ENCODE data around the gene EHD4. TPM values are rescaled to one million over a fixed set of nuclear protein-coding genes. Genes with fewer than 3 reads are reported as not detected.

The EHD4 gene
- total RNA-seq, 2 donors from 2014 or later, result 13.8 to 16.9 TPM

DNA sequence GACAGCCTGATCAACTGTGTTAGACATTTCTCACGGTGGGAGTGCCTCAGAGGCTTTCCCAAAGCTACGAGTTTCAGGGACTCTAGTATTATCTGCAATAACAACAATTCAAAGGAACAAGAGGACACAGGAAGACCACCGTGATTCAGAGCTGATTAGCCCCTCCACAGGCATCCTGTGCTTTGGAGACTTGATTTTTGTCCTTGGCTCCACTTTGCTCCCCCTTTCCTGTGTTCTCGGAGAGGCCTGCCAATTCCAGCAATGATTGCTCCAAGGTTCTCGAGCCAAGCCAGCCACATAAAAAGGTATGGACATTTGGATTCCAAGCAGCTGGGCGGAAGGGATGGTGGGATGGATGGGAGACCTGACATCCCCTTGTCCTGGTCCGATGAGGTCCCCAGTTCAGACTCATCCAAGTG lies 14.3 kb downstream of the EHD4 start:
- H3K4me1 ChIP-seq, result peaks cover 74% of the 10 kb centered on the region
- intact Hi-C loops (cut with DNase I), result no loop called here
- H3K27me3 ChIP-seq, result no peaks in the 10 kb centered on the region
- H3K9me3 ChIP-seq, result no peaks in the 10 kb centered on the region
- WGBS, 2 donors, result 50 to 59% methylated on average over 7 of the region's 7 CpGs
- peak overlapping the region in 2 of 4 donors; percentile 50 to 52 for H3K27ac ChIP-seq
- H3K4me3 ChIP-seq, result no peak overlapping the region
- TF ChIP-seq POLR2A (IDR thresholded peaks at IDR 0.05), result no peak
- TF ChIP-seq, protein P1, sequence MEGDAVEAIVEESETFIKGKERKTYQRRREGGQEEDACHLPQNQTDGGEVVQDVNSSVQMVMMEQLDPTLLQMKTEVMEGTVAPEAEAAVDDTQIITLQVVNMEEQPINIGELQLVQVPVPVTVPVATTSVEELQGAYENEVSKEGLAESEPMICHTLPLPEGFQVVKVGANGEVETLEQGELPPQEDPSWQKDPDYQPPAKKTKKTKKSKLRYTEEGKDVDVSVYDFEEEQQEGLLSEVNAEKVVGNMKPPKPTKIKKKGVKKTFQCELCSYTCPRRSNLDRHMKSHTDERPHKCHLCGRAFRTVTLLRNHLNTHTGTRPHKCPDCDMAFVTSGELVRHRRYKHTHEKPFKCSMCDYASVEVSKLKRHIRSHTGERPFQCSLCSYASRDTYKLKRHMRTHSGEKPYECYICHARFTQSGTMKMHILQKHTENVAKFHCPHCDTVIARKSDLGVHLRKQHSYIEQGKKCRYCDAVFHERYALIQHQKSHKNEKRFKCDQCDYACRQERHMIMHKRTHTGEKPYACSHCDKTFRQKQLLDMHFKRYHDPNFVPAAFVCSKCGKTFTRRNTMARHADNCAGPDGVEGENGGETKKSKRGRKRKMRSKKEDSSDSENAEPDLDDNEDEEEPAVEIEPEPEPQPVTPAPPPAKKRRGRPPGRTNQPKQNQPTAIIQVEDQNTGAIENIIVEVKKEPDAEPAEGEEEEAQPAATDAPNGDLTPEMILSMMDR (IDR thresholded peaks at IDR 0.05), result no peak
- peaks cover 0 to 4% of the 10 kb centered on the region in 2 donors for H3K36me3 ChIP-seq (replicated peaks in 1 of 2; ENCODE audit: insufficient read depth in 1 of 2, low read depth in 2 of 2)
- no peak for ATAC-seq
- DNase-seq, result no peak

DNA sequence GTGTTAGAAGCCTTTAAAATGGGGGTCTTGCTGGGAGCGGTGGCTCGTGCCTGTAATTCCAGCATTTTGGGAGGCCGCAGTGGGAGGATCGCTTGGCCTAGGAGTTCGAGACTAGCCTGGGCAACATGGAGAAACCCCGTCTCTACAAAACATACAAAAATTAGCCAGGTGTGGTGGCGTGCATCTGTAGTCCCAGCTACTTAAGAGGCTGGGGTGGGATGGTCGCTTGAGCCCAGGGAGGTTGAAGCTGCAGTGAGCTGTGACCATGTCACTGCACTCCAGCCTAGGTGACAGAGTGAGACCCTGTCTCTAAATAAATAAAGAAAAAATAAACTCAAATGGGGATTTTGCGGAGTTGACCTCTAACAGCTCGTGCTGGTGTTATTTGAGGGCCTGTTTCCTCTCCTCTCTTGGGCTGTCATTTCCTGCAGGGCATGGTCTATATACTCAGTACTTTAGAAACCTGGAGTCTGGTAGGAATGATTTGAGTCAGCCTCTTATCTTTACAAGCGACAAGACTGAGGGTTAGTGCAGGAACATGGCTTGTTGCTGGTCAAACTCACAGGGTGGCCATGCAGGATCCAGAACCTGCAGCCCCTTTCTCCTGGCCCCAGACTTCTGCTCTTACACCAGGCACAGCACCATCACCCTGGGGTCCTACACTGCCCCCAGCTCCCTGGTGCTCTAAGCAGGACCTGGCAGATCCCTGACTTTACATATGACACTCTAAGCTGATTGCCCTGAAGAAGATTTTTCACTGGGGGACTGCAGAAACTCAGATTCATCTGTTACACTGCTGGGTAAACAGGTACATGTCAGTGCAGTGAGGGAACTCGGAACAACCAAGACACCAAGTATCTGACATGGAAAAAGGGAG lies 15.1 kb downstream of the EHD4 start:
- 76 to 77% methylated on average over 12 of the region's 12 CpGs for WGBS, 2 donors
- H3K4me1 ChIP-seq, result peaks cover 69% of the 10 kb centered on the region
- intact Hi-C loops (cut with DNase I), result no loop called here
- TF ChIP-seq, protein P1 (IDR thresholded peaks at IDR 0.05), result no peak
- TF ChIP-seq POLR2A (IDR thresholded peaks at IDR 0.05), result no peak
- H3K9me3 ChIP-seq, result no peaks in the 10 kb centered on the region
- peak overlapping the region in 2 of 4 donors; percentile 50 to 52 for H3K27ac ChIP-seq
- peaks cover 0 to 4% of the 10 kb centered on the region in 2 donors for H3K36me3 ChIP-seq (replicated peaks in 1 of 2; ENCODE audit: insufficient read depth in 1 of 2, low read depth in 2 of 2)
- no peak overlapping the region for H3K4me3 ChIP-seq
- H3K27me3 ChIP-seq, result no peaks in the 10 kb centered on the region
- ATAC-seq (no peak), DNase-seq (no peak)

DNA sequence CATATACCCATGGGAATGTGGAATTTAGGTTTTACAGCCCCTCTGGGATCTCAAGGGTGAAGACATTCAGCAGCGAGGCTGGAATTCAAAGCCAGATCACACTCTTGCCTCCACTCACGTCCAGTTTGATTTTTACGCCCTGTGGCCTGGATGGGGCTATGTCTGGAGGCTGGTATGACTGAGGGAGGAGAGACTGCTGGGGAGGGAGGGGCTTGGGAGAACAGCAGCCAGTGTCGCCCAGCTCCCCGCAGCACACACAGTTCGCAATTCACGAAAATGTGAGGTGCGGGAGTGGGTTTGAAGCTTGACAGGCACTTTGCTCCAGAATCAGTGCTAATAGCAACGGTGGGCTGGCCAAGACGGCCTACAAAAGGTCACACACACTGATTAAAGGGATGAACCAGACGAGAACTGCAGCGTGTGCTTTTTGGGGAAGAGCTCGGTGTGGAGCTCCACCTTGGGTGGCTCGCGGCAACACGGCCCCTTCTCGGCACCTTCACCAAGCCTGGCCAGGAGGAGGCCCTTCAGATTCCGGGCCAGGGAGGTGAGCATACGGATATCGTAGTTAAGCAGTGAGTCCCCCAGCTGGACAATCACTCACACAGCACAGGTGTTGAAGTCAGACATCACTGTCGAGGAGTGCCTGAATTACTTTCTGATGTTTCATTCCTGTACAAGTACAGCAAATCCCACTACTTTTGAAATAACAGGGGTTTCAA lies 16.4 kb downstream of the EHD4 start:
- Histone ChIP-seq H3K36me3 (replicated peaks in 1 of 2; ENCODE audit: insufficient read depth in 1 of 2, low read depth in 2 of 2) (peaks cover 0 to 4% of the 10 kb centered on the region in 2 donors), H3K27ac (peak overlapping the region in 3 of 4 donors; percentile 50 to 73 (median 52)), H3K4me3 (no peak overlapping the region), H3K27me3 (no peaks in the 10 kb centered on the region), H3K4me1 (peaks cover 68% of the 10 kb centered on the region), H3K9me3 (no peaks in the 10 kb centered on the region)
- ATAC-seq, result peak; percentile 69
- DNase-seq, result peak; percentile 51 to 79 (median 66)
- intact Hi-C loops (cut with DNase I), result no loop called here
- TF ChIP-seq POLR2A (IDR thresholded peaks at IDR 0.05), result no peak
- TF ChIP-seq, protein P1 (IDR thresholded peaks at IDR 0.05), result peak in 4 of 7 experiments; percentile 31 to 59 (median 52)
- WGBS, 2 donors, result 18 to 22% methylated on average over 9 to 21 of the region's 21 CpGs

DNA sequence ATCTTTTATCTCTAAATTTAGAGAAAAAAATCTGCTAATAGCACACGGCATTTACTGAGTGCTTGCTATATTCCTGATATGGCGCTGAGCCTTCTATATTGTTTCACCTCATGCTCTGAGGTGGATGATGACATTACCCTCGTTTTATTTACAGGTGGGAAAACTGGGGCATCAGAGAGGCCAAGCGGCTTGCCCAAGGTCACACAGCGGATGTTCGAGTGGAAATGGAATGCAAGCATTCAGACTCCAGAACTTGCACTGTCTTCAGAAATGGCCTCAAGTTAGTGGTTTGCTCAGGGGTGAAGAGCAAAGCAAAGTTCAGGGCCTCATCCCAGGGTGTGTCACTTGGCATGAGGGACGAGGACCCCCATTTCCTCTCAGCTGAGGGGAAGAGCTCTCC lies 17.3 kb downstream of the EHD4 start:
- WGBS, 2 donors, result 68 to 71% methylated on average over 3 to 7 of the region's 7 CpGs
- peaks cover 0 to 4% of the 10 kb centered on the region in 2 donors for H3K36me3 ChIP-seq (replicated peaks in 1 of 2; ENCODE audit: insufficient read depth in 1 of 2, low read depth in 2 of 2)
- H3K9me3 ChIP-seq, result no peaks in the 10 kb centered on the region
- H3K27ac ChIP-seq, result peak overlapping the region in 1 of 4 donors; percentile 50
- intact Hi-C loops (cut with DNase I), result no loop called here
- DNase-seq, result no peak
- no peaks in the 10 kb centered on the region for H3K27me3 ChIP-seq
- no peak for ATAC-seq
- no peak overlapping the region for H3K4me3 ChIP-seq
- TF ChIP-seq POLR2A (IDR thresholded peaks at IDR 0.05), result no peak
- TF ChIP-seq, protein P1 (IDR thresholded peaks at IDR 0.05), result no peak
- peaks cover 68% of the 10 kb centered on the region for H3K4me1 ChIP-seq

Measured in body of pancreas (tissue), 4 donors.